HL-60 (cell line): ENCODE results near the gene TSSK6.

Experiments
- DNase-seq, 2 experiments: peaks; one replicate each; pipeline ENCODE4 v3.0.0-alpha.2; 2010 to 2020; ENCODE audit warnings: low read depth in 1 of 2, low spot score in 1 of 2
- H3K27ac ChIP-seq: fragments of 250-450 bp; sonication (Bioruptor Pico); replicated peaks from 2 replicates; pipeline ENCODE4 v1.5.1; 2020; ENCODE audit warnings: mild to moderate bottlenecking, moderate library complexity
- H3K27me3 ChIP-seq: fragments of 250-450 bp; sonication (Bioruptor Pico); 2 replicates; pipeline ENCODE4 v1.5.1; 2021; ENCODE audit warnings: mild to moderate bottlenecking, moderate library complexity; ENCODE audit not compliant: insufficient read depth, poor library complexity, severe bottlenecking
- H3K4me3 ChIP-seq: replicated peaks from 2 replicates; pipeline ENCODE4 v1.5.1; 2011; ENCODE audit warnings: mild to moderate bottlenecking, control low read depth, low read length; ENCODE audit not compliant: insufficient read depth
- CTCF ChIP-seq: IDR thresholded peaks from one replicate; pipeline ENCODE4 v1.5.1; 2011; ENCODE audit warnings: low read length, control low read depth, inconsistent platforms; ENCODE audit not compliant: insufficient read depth
- GABPA ChIP-seq: IDR thresholded peaks from 2 replicates; pipeline ENCODE4 v1.6.1; 2012; ENCODE audit warnings: low read depth
- POLR2AphosphoS5 ChIP-seq: IDR thresholded peaks from 2 replicates; pipeline ENCODE4 v1.6.1; 2012; ENCODE audit warnings: low read depth
- REST ChIP-seq: IDR thresholded peaks from 2 replicates; pipeline ENCODE4 v1.6.1; 2012; ENCODE audit warnings: low read depth; ENCODE audit not compliant: insufficient replicate concordance
- SPI1 ChIP-seq: IDR thresholded peaks from 2 replicates; pipeline ENCODE4 v1.6.1; 2012; ENCODE audit warnings: low read depth, mild to moderate bottlenecking, borderline replicate concordance

TSSK6 gene

GRCh38 chr19:19492026-19492610 is 23.2 kb downstream of the TSSK6 start:
- Histone ChIP-seq H3K4me3 (no peak overlapping the region), H3K27me3 (no peaks in the 10 kb centered on the region), H3K27ac (no peak overlapping the region)
- TF ChIP-seq POLR2AphosphoS5 (no peak), REST (no peak), GABPA (no peak), SPI1 (no peak), CTCF (no peak)
- no peak for DNase-seq

GRCh38 chr19:19491321-19492025 is 23.9 kb downstream of the TSSK6 start:
- no peak overlapping the region for H3K27ac ChIP-seq
- DNase-seq: no peak

GRCh38 chr19:19490214-19490968 is 25.0 kb downstream of the TSSK6 start:
- peak overlapping the region; percentile 89 for H3K27ac ChIP-seq
- H3K4me3 ChIP-seq: no peak overlapping the region
- TF ChIP-seq POLR2AphosphoS5 (no peak), CTCF (peak; percentile 77)
- peak; percentile 54 to 82 for DNase-seq
- H3K27me3 ChIP-seq: no peaks in the 10 kb centered on the region

More at GRCh38 chr19:19491321-19492025, 23.9 kb downstream of the TSSK6 start:
- H3K4me3 ChIP-seq: no peak overlapping the region
- H3K27me3 ChIP-seq: no peaks in the 10 kb centered on the region
- TF ChIP-seq POLR2AphosphoS5 (0 out of 2 replicates have a peak, but pooled peaks have one; percentile 19), CTCF (no peak)

- Histone ChIP-seq H3K4me3 (no peak overlapping the region), H3K27me3 (no peaks in the 10 kb centered on the region), H3K27ac (peak overlapping the region; percentile 89)
- no peak for DNase-seq
- TF ChIP-seq GABPA (no peak), POLR2AphosphoS5 (no peak), CTCF (no peak), SPI1 (no peak), REST (no peak)
These were observed 25.5 kb downstream of the TSSK6 start for GRCh38 chr19:19489804-19490204.
